CMK (cell line): ENCODE results near the gene SERPINA5.
"Not testable (repeated sequence)": the region's sequence is repeated elsewhere in the genome, so short reads cannot be mapped to it uniquely, and the experiment has no call there.

ENCODE experiments used
- DNase-seq: peaks from one replicate; pipeline ENCODE4 v3.0.0-alpha.2; 2010; ENCODE audit warnings: low read depth

Gene SERPINA5

DNA sequence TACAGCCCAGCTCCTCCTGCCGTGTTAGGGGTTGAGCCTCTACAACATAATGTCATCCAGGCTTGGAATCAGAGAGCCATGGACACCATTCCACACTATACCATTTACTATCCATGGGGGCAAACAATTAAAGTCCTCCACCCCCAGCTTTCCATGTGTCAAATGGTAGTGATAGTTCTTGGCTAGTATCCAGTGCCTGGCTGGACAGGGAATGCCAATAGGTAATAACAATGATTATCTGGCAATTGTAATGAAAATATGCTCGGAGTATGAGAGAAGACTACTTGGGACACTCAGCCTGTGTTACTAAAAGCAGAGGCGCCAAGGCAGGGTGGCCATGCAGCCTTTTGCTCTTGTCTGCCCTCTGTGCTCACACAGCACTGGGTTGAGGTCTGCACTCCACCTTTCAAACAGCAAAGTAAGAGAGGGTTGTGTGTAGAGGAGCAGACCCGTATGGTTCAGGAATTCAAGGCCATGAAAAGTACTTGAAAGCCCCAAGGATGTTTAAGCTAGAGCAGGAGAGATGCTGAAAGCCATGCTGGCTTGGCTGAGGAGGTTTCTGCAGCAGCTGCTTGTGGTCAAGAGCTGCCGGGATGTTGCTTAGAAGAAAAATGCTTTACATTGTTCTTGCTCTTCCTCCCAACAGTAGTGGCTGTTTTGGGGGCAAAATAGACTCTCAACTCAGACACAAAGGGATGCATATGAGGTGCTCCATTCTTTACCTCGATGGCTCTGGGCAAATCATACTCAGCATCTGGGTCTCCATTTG is 41.6 kb downstream of the SERPINA5 start:
- no peak for DNase-seq

DNA sequence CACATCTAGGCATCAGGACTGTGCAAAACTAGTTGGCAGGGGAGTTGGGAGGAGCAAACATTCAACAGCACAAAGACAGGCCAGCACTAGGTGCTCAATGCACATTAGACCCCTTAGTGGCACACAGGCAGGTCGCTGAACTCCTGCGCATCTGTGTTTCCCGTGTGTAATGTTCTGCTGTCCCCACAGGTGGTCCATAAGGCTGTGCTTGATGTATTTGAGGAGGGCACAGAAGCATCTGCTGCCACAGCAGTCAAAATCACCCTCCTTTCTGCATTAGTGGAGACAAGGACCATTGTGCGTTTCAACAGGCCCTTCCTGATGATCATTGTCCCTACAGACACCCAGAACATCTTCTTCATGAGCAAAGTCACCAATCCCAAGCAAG is 42.2 kb downstream of the SERPINA5 start:
- DNase-seq = no peak

DNA sequence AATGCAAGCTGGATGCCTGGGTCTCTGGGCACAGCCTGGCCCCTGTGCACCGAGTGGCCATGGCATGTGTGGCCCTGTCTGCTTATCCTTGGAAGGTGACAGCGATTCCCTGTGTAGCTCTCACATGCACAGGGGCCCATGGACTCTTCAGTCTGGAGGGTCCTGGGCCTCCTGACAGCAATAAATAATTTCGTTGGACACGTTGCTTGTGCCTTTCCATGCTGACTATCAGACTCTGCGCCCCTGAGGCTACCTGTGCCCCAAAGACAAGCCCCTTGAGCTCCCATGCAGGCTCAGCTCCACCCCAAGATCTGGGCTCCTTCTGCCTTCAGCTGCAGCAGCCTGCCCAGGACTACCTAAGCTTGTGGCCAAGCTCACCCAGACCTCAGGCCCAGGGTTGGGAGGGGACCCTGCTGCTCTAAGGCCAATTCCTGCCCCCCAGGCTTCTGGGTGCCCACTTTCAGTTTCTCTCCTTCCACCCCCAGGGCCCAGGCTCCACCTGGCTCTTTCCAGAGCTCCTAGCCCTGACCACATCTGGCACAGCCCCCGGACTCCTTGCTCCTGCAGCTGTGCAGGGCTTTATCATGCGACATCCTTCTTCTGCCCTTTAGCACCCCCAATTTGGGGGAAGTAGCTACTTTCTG is 42.8 kb downstream of the SERPINA5 start:
- DNase-seq = no peak

DNA sequence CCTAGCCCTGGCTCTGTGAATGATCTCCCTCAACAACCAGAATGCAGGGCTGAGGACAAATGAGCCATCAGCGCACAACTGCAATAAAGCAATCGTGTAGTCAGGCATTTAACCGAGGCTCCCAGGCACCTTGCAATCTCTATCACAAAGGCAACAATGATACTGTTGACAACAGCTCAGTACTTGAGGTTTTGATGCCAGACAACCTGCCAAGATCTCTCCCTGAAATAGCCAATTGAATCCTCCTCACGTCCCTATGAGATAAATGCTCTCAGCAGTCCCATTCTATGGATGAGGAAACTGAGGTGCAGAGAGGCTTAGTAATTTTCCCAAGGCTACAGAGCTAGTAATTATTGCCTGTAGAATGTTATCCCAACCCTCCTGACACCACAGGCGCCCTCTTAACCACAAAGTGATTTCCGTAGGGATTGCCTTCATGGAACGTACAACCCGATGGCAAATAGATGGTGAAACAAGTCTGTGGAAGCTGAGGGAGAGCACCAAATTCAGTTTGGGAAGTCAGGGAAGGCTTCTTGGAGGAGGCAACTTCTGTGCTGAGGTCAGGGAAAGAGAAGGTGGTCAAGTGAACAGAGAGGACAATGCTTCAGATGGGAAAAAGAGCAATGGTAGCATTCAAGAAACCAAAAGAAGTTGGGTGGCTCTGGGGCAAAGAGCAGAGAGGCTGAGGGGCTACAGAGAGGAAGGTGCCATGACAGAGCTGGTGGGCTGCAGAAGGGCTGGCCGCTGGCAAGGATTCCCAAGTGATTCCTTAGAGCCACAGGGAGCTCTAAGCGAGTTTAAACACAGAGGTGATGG is 43.5 kb downstream of the SERPINA5 start:
- DNase-seq = no peak

DNA sequence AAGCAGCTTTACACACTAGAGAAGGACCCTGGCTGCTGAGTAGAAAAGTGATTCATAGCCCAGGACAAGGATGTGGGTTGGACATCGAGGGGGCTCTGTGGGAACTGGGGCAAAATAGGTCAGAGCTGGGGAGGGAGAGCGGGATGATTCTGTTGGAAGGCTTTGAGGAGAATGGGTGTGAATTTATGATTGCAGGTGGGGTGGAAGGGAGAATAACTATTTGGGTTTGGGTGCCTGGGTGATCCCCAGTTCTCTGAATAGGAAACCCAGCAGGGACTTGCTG is 44.1 kb downstream of the SERPINA5 start:
- no peak for DNase-seq

DNA sequence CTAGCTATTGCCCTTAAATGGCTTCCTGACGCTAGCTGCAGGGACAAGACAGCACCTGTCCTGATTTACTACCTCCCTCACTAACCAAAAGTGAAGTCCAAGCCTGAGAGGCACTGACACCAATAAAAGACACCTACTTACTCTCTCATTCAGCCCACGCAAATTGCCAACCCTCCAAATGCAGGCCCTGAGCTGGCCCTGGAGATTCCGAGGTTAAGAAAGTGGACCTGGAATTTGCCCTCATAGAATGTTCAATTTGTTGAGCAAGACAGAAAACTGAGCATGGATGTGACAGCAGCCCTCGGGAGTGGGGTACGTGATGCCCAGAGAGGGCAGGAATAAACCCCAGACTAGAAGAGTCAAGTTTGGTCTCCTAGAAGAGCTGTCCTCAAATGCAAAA is 47.4 kb downstream of the SERPINA5 start:
- no peak for DNase-seq

DNA sequence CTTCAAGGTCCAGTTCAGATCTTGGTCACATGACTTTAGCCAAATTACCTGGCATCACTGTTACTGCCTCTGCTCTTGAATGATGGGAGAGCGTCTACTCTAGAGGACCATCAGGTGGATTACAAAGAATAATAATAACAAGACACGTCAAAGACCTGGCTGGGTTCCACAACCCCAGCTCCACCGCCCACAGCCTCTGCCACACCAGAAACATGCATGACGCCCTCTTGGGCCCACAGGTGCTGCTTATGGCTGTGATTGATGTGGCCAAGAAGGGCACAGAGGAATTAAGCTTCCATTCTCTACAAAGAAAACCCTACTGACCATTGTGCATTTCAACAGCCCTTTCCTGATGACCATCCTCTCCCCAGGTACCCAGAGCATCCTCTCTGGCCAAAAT is 49.2 kb downstream of the SERPINA5 start:
- DNase-seq = no peak

DNA sequence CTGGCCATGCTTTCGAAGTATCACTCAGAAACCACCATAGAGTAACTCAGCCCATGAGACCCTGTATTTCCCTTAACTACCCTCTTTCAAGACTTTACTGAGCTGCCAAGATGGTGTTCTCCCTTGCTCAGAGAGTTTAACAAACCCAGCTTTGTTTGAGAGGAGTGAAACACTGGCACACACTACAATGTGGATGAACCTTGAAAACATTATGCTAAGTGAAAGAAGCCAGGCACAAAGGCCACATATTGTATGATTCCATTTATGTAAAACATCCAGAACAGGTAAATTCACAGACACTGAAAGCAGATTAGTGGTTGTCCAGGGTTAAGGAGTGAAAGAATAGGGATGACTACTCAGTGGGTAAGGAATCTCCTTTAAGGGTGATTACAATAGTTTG is 49.8 kb downstream of the SERPINA5 start:
- no peak for DNase-seq

DNA sequence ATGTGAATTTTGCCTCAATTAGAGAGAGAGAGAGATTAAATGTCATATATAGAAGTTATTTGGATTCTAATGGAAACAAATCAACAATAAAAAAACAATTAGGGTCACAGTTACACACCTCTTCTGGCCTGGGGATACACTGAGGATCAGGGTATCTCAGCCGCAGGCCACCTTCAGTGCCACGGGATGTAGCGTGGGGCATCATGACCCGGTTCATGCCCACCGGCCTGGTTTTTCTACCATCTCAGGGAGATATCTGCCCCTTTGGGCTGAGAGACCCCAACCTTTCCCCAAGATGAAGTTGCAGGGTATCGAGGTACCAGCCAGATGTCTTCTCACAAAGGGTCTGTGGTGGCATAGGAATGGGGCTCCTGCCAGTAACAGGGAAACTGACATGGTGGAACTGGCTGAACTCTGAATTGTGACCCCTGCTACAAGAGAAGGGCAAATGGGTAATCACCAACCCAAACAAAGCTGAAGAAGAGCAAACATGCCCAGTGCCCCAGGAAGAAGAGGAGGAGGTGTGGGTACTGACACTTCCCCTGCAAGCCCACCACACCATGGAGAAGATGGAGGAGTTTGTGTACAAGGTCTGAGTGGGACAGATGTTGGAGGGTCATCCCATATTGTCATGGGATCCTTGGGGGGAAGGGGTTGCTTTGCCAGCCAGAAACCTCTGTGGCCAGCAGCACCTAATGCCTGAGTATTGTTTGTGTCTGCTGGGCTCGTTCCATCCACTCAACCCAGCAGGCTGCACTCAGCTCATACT is 50.5 kb downstream of the SERPINA5 start:
- DNase-seq = no peak

DNA sequence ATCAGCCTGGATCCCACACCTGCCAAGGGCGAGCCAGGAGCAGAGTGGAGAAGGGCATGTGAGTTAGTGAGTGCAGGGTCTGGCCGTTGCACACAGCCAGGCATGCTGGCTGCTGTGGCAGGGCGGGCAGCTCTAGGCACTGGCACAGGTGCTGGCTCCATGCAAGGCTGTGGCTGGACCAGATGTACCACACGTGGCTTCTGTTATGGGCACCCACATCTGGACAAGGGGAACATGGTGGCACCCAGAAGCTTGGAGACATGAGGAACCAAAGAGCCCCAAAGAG is 51.0 kb downstream of the SERPINA5 start:
- no peak for DNase-seq

DNA sequence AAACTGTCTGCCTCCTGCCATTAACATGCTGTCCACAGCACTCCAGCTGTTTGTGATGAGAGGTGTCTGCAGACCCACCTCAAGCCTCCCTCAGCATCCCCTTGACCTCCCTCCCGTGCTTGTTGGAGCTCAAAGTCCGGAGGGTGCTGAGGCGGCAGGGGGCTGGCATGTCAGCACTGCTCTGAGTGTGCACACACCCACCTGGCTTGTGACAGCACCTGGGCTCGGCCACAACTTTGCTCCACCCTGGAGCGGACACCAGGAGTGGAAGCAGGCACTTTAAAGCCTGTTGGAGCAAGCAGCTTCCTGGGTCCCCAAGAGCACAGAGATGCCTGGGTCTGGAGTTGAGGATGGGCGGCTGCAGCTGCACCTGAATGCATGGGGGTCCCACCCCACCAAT is 51.9 kb downstream of the SERPINA5 start:
- DNase-seq = no peak

DNA sequence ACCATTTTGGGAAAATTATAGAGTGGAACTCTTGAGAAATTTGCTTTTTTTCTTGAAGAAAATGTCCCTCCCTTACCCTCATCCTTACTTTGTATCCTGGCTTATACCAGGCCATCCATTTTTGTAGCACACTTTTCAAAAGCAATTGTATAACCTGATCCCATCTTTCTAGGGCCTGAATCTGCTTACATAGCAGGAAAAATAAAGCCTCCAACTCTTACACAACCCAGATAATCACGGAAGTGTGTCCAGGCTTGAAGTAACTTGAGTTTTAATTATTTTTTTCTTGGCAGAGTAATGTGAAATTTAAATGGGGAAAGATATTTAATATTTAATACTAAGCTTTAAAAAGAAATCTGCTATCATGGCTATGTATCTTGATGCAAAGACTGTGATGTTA is 53.9 kb downstream of the SERPINA5 start:
- no peak for DNase-seq

DNA sequence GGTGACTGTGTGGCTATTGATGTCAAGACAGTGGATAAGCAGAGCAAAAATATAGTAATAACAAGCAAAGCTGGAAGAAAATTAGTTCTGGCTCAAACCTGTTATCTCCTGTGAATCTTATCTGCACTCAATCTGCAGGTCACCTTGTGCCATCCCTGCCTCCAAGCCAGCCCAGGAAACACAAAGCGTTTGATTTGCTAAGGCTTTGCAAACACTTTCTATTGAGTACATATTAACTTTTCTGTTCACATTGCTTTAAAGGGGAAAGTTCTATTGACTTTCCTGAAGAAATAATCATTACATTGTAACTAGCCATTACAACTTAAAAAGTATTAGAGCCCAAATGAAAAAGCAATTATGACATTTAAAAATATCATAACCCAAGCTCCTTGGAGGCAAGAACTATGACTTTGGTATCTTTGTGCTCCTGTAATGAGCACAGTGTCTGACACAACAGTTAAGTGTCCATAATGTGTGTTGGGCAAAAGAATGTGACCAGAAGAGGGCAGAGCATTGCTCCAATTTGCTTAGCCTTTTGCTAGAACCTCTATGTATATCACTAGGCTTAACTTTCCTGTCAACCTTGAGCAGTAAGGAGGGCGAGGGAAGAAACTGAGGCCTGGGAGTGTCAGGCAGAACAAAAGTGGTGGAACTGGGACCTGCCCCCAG is 55.7 kb downstream of the SERPINA5 start:
- DNase-seq = no peak

DNA sequence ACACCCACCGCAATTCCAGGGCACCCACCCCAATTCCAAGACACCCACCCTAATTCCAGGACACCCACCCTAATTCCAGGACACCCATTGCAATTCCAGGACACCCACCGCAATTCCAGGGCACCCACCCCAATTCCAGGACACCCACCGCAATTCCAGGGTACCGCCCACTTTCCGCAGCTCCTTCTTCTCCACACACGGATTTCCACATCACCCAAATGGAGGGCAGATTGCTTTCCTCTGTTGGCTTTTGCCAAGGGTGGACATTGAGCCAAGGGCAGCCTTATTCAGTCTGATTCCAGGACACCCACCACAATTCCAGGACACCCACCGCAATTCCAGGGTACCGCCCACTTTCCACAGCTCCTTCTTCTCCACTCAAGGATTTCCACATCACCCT is 56.6 kb downstream of the SERPINA5 start:
- not testable (repeated sequence) for DNase-seq

DNA sequence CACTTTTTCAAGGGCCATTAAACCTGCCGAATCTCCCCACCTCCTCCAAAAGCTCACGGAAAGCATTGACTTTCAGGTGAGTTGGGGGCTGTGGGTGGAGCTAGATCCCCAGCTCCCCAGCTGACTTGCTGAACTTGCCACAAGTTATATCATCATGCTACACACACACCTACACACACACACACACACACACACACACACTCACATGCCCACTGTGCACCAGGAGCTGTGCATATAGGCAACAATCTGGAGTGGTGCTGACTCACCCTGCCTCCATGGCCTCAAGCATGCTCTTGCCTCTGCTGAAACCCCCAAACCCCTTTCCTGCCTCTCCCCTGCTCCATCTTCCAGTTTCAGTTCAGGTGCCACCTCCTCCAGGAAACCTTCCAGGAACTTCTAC is 57.1 kb downstream of the SERPINA5 start:
- DNase-seq = no peak

DNA sequence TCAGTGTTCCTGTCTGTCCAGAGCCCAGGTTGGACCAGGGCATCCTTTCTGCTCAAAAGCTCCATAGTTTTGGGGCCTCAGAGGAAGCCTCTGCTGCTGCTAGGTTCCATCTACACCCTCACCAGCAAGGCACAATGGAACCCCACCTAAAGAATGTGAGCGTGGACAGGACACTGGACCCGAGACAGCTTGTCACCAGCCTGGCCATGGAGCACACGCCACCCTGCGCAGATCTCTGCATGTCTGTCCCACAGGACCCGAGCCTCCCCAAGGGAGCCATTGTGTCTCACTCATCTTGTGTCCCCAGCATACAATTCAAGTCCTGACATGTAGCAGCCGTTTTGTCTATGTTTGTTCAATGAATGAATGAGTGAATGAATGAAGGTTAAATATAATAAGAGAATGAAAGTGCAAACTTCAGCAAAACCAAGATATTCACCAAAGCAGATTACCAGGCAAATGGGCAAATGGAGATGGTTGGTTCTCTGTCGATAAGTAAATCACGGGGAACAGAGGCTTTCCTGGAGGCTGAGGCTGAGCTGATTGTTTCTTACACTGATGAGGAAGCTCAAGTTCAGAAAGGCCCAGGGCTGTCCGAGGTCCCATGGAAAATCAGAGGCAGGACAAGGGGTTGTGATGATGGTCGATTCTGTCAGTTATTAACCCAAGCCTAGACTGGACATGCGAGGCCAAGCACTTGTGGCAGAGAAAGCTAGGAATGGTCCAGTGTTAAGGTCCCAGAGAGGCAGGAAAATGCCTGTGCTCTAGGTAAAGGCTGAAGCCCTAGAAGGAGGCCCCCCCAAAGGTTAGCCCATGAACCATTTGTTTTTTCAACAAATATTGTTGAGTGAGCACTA is 58.0 kb downstream of the SERPINA5 start:
- no peak for DNase-seq

DNA sequence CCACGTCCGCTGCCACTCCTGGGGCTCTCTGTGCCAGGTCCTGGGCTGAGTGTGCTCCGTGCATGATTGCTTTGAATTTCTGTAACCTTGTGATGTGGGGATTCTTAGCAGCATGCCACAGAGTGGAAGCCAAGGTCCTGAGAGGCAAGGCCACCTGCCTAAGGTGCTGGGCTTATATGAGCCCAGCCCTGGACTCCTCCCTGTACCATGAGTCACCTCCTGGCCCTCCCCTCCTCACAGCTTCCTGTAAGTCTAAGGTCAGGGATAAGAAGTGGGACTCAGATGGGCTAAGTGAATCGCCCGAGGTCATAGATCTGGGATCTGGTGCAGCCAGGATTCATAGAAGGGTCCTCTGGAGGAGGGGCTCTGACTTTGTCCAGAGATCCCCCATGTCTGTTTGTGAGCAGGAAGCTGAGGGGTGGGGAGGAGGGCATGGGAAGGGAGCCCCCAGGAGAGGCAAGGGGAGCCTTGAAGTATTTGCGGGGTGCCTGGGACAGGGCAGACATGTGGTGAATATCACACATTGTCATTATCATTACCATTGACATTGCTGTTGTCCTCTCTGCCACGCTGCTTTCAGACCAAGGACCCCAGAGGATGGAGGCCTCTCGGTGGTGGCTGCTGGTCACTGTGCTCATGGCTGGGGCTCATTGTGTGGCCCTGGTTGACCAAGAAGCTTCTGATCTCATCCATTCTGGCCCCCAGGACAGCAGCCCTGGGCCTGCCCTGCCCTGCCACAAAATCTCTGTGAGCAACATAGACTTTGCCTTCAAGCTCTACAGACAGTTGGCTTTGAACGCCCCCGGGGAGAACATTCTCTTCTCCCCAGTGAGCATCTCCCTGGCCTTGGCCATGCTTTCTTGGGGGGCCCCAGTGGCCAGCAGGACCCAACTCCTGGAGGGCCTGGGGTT is 59.8 kb downstream of the SERPINA5 start:
- DNase-seq = no peak

DNA sequence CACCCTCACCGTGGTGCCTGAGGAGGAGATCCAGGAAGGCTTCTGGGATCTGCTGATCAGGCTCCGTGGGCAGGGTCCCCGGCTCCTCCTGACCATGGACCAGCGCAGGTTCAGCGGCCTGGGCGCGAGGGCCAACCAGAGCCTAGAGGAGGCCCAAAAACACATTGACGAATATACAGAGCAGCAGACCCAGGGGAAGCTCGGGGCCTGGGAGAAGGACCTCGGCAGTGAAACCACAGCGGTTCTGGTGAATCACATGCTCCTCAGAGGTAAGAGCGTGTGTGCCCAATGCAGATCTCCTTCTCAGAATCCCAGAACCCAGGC is 60.4 kb downstream of the SERPINA5 start:
- no peak for DNase-seq
